ENCODE results near the gene STON2.
"Not testable (repeated sequence)": the region's sequence is repeated elsewhere in the genome, so short reads cannot be mapped to it uniquely, and the experiment has no call there.

STON2 gene

DNA sequence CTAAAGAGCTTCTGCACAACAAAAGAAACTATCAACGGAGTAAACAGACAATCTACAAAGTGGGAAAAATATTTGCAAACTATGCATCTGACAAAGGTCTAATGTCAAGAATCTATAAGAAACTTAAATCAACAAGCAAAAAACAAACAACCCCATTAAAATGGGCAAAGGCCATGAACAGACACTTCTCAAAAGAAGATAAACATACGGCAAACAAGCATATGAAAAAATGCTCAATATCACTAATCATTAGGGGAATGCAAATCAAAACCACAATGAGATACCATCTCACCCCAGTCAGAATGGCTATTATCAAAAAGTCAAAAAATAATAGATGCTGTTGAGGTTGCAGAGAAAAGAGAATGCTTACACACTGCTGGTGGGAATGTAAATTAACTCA lies 20.1 kb downstream of the STON2 start:
- not testable (repeated sequence) for DNase-seq (ENCODE audit: low spot score)

DNA sequence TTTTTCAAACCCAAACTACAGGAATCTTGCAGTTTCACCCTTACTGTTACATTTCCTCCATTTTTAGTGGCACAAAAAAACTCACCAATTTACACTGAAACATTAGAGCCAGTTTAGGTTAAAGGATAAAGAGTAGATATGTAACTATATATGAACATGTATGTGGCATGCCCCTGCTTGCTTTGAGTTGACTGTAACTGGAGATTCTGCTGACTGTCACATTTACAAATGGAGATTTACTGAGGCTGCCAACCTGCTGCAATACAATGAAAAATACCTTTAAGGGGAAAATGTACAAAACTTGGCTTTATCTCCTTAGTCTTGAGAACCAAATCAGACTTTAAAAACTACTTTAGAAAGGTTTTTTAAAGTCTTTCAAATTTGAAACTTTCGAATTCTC lies 28.3 kb downstream of the STON2 start:
- no peak for DNase-seq (ENCODE audit: low spot score)

DNA sequence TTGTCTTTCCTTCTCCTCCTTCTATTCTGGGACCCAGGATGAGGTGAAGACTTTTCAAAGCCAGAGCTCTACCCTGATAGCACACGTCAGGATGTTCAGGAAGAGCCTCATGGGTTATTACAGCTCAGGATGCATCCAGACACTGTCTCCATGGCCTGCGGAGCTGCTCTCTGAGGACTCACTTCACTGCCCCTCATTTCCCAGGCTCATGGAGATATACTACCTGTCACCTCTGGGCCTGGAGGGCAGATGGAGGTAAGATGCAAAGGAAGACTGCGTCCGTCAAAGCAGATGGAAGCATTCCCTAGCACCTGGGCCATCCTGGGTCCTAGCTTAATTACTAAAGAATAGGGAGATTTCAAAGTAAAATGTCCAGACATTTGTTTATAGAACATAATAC lies 32.6 kb downstream of the STON2 start:
- DNase-seq (ENCODE audit: low spot score), result no peak

DNA sequence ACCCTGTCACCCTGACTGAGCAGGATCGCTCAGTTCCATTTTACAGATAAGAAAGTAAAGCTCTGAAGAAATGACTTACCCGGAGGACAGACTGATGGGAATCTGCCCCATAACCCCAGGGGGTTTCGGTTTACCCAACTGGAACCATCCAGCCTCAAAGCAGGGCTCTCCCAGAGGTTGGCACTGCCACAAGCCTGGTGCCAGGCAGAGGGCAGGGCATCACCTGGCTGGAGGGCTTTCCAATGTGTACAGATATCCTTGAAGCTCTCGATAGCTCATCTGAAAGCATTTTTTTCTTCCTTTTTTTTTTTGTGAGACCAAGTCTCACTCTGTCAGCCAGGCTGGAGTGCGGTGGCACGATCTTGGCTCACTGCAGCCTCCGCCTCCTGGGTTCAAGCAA lies 33.2 kb downstream of the STON2 start:
- no peak for DNase-seq (ENCODE audit: low spot score)

DNA sequence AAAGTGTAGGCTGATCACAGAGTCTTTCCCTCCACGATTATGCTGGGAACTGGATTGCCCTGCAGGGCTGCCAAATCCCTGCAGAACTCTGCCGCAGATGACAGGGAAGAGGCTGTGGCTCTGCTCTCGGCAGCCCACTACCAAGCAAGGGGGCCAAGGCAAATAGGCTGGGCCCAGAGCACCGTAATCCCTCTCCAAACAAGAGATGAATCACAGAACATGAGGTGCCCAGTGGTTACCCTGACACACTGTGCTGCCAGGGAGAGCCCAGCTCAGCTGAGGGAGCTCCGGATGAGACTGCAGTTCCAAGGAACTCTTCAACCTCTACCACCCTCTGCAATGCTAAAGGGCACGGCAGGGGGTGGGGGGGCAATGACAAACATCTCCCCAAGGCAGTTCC lies 33.9 kb downstream of the STON2 start:
- DNase-seq (ENCODE audit: low spot score), result no peak

DNA sequence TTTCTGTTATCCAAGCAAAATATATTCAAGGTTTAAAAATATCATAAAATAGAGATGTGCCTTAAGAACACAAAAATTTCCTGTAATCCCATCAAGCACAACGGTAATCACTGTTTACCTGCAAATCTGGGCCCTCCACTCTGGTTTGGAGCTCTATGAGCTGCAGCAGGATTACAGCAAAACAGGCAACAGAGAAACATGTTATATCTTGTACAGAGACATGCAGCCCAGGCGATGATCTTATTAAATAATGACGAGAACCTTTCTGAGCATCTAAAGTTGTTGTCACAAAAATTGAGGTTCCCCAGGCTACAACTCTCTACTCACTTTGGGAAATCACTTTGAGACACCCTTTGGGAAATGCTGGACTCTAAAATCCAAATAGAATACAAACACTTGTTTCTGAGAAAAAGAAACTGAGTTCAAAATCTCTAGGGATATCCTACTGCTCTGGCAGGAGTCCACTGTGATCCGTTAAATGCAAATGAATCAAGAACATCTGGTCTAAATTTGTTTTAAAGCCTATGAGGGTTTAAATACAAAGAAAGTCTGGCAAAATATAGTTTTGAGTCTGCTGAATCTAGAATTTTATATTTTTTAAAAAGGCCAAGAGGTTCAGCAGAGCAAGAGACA lies 36.3 kb downstream of the STON2 start:
- no peak for DNase-seq (ENCODE audit: low spot score)

DNA sequence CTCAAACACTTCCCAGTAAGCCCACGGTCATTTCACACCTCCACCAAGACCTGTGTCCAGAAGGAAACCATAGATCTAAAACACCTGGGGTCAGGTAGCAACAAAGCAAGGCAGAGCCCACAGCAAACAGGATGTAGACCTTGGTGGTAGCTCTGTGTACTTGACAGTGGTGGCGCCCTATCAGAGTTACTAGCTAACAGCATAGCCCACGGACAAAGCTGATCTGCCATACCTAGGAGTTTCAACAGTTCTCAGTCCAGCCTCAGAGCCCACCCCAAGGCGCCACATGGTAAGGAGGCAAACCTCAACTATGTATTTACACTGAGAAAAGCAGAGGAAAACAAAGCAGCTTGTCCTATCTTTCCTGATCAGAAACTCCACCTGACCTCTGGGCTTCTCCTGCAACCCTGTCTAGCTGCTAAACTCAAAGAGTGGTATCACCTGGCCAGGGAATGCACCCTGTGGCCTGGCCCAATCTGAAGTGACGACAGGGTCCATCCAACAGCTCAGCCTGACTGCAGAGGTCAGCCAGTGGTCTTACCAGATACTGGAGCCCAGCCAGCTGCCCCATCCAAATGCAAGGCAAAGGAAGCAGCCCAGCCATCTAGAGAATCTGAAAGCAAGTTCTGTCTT lies 46.3 kb downstream of the STON2 start:
- DNase-seq (ENCODE audit: low spot score), result no peak

DNA sequence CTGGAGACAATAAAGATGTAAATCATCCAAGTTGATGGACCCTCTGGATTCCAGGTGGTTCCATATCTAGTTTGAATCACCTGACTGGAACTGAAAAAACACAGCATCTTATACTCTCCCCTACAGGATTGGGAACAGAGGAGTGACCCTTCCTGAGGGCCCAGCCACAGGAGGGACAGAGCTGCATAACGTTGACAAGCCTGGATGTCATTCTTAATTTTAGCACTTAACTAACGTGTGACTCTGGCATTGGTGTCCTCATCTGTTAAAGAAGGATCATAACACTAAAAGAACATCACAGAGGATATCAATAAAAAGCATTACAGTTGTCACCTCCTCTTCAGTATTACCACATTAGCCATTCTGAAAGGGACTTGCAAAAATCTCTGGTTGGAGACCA lies 47.7 kb downstream of the STON2 start:
- no peak for DNase-seq (ENCODE audit: low spot score)

DNA sequence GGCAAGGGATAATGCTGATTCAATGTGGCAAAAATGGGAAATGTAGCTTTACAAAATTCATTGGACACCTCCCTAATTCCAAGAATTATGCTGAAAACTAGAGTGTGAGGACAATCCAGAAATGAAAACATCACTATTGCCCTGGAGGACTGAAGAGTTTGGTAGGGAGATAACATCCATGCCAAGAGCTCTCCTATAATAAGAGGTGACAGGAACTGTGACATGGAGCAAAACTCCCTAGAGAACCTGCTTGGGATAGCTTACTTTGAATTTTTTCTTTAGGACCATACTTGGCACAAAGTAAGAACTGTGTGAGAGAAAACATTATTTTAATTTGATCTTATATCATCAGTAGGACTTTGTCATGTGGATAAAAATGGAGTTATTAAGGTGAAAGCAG lies 48.9 kb downstream of the STON2 start:
- no peak for DNase-seq (ENCODE audit: low spot score)

DNA sequence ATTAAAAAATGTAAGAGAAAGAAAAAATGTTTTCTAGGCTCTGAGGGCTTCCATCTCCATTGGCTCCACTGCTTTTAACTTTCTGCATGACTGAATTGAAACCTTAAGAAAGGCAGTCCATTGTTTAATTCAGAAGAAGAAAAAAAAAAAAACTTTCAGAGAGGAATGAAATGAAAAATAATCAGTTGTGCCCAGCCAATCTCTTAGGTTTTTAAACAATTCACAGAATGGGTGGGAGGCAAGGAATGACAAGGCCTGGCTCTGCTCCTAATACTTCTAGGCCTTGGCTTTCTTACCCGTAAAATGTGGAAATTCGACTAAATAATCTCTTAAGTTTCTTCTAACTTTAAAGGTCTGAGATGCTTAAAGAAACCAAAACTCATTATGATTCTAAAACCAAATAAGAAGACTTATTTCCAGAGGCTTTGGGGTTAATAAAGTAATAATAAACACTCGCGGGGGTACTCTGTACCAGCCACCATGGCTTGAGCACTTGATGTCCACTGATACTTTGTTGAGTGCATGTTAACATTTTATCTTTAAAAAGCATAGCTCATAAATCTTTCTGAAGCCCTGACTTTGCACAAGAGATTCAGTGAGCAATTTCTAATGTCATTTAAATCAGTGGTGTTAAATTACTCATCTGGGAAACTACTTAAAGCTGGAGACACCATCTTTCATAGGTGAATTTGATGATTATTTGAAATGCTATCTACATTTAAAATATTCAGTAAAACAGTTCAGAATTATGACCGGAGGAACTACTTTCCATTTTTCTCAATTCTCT lies 49.6 kb downstream of the STON2 start:
- no peak for DNase-seq (ENCODE audit: low spot score)

DNA sequence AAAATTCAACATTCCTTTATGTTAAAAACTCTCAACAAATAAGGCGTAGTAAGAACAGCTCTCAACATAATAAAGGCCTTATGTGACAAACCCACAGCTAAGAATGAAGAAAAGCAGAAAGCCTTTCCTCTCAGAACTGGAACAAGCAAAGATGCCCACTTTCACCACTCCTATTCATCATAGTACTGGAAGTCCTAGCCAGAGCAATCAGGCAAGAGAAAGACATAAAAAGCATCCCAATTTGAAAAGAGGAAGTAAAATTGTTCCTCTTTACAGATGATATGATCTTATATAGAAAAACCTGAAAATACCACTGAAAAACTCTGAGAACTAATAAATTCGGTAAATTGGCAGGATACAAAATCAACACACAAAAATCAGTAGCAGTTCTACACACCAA lies 52.1 kb downstream of the STON2 start:
- DNase-seq (ENCODE audit: low spot score), result no peak

DNA sequence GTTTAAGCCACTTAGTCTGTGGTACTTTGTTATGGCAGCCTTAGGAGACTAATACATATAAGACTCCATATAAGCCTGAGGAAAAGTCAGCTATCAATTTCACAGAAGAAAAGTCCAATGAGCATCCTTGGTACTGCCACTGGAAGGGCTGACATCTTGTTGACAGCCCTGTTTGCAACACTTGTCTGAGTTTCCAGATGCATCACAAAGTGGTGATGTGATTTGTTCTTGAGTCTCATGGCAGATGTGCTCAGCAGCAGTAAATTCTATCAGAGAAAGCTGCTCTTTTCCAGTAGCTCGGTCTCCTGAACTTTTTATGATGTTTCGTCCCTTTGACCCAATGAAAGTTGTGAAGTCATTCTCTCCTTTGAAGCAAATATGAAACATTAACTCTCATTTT lies 54.3 kb downstream of the STON2 start:
- DNase-seq (ENCODE audit: low spot score), result no peak

DNA sequence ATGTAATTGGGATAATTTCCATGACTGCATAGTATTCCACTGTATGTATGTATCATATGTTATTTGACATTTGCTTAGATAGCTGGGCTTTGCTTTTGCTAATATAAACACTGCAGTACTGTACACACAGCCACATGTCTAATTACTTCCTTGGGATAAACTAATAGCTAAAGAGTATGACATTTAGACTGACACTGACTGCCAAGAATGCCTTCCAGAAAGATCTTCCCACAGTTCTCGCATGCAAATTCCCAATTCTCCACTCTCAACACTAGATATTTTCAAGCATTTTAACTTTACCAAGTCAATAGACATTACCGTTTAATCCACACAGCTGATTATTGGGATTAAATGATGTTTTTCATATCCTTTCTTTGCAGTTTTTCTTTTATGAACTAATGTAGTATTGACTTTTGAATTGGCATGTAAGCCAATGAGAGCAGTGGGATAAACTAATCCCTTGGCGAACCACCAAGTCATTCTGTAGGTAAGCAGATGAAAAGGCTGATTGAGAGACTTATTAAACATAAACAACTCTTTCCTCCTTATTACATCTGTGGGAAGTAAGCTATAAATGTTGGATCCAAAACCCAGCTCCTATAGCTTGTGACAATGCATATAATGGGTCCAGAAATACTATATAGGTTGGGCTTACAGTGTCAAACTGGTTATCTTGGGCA lies 55.5 kb downstream of the STON2 start:
- DNase-seq (ENCODE audit: low spot score), result no peak

DNA sequence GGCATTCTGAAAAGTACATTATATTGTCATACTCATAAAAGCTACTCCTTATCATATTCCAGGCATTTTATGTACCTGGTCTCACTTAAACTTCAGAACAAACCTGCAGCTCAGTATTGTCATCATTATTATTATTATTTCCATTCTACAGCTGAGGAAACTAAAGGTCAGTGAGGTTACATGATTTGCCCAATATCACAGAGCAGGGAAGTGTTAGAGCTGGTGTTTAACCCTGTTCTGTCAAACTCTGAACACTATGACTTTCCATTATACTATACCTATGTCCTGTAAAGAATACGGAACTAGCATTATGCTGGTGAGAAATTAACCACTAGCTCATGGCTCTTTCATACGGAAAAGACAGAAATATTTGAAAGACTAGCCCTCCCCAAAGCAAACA lies 56.4 kb downstream of the STON2 start:
- DNase-seq (ENCODE audit: low spot score), result no peak

DNA sequence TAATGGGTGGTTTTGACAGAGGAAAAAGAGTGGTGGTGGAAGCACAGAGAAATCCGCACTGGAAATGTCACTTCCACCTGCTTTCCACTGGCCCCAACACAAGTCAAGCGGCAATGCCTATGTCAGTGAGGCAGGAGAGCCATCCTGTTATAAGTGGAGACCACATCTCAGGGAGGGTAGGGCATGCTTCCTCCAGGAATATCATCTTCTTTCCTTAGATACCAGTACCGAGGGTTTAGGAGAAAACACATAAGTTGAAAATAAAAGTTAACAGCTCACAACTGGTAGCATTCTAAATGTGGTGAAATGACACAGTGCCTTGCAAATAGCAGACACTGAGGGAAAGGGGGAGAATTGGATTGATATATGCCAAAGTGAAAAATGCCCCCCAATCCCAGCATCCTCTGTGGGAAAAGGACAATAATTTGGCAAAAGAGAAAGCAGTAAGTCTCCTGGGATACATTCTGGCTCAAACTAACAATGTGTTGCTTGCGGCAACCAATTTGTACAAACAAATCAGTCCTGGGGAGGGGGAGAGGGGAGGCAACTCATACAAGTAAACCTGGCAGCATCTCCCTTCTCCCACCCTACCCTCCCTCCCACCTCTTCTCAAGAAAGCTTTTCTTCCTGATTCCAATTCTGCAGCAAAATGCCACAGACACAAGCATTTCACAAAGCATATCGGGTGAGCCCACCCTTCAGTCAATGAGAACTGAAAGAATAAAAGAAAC lies 57.1 kb downstream of the STON2 start:
- DNase-seq (ENCODE audit: low spot score), result no peak

DNA sequence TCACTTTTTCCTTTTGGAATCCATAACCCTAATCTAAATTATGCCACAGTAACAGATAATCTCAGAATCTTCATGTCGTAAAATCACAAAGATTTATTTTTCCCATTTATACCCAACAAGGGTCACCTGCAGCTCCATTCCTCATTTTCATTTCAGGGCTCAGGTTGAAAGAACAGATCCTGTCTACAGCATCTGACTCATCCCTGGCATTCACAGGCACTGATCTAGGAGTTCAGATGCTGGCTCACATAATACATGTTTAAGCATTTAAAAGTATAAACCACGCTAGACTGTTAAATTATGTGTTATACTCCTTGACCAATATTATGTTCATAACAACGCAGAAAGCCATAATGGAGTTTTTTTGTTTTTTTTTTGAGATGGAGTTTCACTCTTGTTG lies 58.3 kb downstream of the STON2 start:
- no peak for DNase-seq (ENCODE audit: low spot score)

DNA sequence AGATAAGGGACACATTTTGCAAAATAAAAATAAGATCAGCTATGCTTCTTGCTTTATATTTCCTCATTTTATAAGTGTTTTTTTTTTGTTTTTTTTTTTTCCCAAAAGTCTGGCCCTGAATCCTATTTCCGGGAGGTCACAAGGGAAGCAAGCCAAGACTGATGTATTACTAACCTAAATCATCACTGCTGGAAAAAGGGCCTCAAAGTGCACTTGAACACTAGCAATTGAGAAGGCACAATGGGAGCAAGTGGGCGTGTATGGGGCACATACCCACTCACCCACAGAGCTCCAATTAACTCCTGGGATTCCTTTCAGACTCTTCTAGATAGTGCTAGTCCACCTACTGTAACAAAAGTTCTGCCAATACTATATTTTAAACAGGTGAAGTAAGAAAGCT lies 58.8 kb downstream of the STON2 start:
- no peak for DNase-seq (ENCODE audit: low spot score)

DNA sequence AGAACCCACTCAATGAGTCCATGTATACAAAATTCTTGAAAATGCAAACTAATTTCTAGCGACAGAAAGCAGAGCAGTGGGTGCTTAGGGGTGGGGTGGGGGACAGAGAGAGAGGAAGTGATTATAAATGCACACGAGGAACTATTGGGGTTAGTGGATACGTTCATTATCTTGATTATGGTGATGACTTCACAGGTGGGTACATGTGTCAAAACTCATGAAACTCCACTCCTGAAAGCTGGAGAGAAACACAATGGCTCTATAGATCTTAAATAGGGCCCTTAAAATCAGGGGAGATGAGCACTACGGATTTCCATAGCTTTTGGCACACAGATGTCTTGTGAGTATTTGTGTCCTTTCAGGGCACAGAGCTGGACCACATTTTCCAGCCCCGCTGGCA lies 59.9 kb downstream of the STON2 start:
- no peak for DNase-seq (ENCODE audit: low spot score)

DNA sequence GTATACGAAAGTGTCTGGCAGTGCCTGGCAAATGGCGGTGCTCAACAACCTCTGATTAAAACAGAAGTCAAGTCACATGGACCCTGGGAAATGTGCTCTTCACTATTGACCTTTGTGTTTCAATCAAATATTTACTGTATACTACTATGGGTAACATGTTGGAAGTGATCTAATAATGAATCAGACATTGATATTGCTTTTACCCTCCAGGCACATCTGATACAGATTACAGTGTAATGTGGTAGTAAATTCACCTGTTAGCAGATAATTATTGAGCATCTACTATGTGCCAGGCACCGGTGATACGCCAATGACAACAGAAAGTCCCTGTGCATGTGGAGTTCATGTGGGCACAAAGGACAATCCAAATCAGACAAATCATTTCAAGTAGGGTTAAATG lies 63.1 kb downstream of the STON2 start:
- DNase-seq (ENCODE audit: low spot score), result no peak

DNA sequence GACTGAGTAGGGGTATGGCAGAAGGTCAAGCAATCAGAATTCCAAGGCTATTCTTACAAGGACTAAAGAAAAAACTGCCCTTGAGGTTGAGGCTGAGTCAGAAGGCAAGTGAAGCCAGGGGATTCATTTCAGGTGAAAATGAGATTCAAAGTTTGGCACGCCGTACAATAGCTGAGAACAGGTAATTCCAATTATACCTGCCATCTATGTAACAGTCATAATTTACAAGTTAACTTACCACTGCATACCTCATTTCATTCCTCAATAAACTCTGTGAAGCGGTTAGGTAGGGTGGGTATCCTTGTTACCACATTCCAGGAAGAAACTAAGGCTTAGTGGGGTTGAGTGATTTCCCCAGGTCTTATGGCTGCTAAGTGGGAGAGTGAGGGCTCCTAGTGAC lies 64.1 kb downstream of the STON2 start:
- no peak for DNase-seq (ENCODE audit: low spot score)

DNA sequence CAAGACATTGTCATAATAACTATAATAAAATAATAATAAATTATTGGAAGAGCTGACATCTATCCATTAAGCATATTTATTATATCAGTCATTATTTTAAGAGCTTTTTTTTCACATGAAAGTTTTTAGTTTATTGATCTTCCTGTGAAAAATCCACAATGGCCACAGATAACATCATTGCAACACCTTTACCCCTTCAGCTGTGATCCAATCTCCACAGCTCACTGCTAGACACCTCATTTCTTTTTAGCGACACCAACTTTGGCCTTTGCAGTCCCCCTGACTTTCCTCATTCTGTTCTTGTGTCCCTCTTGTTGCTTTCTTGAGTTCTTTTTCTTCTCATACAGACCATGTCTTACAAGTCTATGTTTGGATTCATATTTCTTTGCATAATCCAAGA lies 67.4 kb downstream of the STON2 start:
- no peak for DNase-seq (ENCODE audit: low spot score)

Data from left forelimb (tissue), 1 donor.